ENCODE measurements around the gene E2F1. TPM values are rescaled to one million over a fixed set of nuclear protein-coding genes. Genes with fewer than 3 reads are reported as not detected.

E2F1 gene
- total RNA-seq, 1 experiment from 2014 or later: 44.2 TPM

DNA sequence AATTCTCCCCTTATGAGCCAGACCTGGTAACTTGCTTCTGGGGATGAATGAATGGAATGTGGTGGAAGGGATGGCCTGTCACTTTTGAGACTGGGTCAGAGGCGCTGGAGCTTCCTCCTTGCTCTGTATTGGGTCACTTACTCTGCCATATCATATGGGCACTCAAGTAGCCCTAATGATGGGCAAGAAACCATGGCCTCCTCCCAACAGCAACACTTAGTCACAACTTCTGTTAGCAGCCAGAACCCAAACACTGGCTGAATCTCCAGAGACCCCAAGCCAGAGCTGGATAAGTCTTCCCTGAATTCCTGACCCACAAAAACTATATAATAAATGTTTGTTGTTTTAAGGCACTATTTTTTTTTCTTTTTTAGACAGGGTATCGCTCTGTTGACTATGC lies 5.5 kb downstream of the E2F1 start:
- Mint-ChIP-seq H3K27ac (no peak overlapping the region), H3K4me3 (no peak overlapping the region), H3K27me3 (ENCODE audit: low read depth) (no peaks in the 10 kb centered on the region), H3K9me3 (no peaks in the 10 kb centered on the region), H3K36me3 (peaks cover 27% of the 10 kb centered on the region), H3K4me1 (peaks cover 23% of the 10 kb centered on the region)
- CTCF ChIA-PET: interaction anchor here (0.6 to 4.8 kb wide), 3 partner anchors 13 to 567 kb away, joined by 3 to 24 read pairs (median 4); partner anchors contain the start of gene ACTL10
- POLR2A ChIA-PET: no interaction called here
- ATAC-seq: no peak
- TF ChIP-seq ATF1 (CRISPR knock-in tag; IDR thresholded peaks at IDR 0.05): no peak
- no peak for DNase-seq (ENCODE audit: low spot score)

DNA sequence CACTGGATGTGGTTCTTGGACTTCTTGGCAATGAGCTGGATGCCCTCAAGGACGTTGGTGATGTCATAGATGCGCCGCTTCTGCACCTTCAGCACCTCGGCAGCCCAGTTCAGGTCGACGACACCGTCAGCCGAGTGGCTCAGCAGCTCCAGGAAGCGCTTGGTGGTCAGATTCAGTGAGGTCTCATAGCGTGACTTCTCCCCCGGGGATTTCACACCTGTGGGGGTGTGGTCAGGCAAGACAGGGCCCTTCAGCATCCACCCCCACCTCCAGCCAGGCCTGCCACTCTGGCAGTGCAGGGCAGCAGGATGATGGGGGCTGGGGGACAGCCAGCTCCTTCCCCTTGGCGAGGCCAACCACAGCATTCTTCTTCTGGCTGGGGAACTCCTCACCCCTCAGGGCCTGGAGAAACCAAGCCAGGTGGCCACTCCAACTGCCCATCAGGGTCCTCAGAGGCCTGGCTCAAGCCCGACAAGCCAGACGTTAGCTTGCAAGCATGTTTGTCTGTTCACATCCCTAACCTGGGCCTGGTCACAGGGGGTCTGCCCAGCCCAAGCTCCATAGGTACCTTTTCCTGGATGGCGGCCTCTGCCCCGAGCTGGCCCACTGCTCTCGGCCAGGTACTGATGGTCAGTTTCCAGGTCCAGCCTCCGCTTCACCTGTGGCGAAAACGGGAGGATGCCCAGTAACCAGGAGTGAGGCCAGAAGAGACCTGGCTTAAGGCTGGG lies 6.3 kb downstream of the E2F1 start:
- H3K9me3 Mint-ChIP-seq: no peaks in the 10 kb centered on the region
- POLR2A ChIA-PET: interaction anchor here (1.2 kb wide), 1 partner anchor 13 kb away, joined by 3 read pairs; the partner anchor contains the start of gene ACTL10
- H3K4me1 Mint-ChIP-seq: peaks cover 25% of the 10 kb centered on the region
- 0 out of 2 replicates have a peak overlapping the region, but pooled peaks have one; percentile 19 for H3K27ac Mint-ChIP-seq
- ATAC-seq: no peak
- CTCF ChIA-PET: interaction anchor here (0.6 to 4.8 kb wide), 3 partner anchors 12 to 1116 kb away, joined by 4 to 24 read pairs (median 4); partner anchors contain the start of gene ACTL10
- no peaks in the 10 kb centered on the region for H3K27me3 Mint-ChIP-seq (ENCODE audit: low read depth)
- H3K36me3 Mint-ChIP-seq: peaks cover 27% of the 10 kb centered on the region
- TF ChIP-seq ATF1 (CRISPR knock-in tag; IDR thresholded peaks at IDR 0.05): no peak
- TF ChIP-seq FOXP1 (CRISPR knock-in tag; IDR thresholded peaks at IDR 0.05; ENCODE audit: borderline replicate concordance): no peak
- TF ChIP-seq, protein P1, sequence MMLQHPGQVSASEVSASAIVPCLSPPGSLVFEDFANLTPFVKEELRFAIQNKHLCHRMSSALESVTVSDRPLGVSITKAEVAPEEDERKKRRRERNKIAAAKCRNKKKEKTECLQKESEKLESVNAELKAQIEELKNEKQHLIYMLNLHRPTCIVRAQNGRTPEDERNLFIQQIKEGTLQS (CRISPR knock-in tag; conservative IDR thresholded peaks at IDR 0.05): no peak
- no peak for TF ChIP-seq ZNF416 (CRISPR knock-in tag; IDR thresholded peaks at IDR 0.05)
- TF ChIP-seq, protein P2, sequence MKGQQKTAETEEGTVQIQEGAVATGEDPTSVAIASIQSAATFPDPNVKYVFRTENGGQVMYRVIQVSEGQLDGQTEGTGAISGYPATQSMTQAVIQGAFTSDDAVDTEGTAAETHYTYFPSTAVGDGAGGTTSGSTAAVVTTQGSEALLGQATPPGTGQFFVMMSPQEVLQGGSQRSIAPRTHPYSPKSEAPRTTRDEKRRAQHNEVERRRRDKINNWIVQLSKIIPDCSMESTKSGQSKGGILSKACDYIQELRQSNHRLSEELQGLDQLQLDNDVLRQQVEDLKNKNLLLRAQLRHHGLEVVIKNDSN (CRISPR knock-in tag; IDR thresholded peaks at IDR 0.05): no peak
- TF ChIP-seq ZNF423 (CRISPR knock-in tag; IDR thresholded peaks at IDR 0.05): no peak
- TF ChIP-seq, protein P3, sequence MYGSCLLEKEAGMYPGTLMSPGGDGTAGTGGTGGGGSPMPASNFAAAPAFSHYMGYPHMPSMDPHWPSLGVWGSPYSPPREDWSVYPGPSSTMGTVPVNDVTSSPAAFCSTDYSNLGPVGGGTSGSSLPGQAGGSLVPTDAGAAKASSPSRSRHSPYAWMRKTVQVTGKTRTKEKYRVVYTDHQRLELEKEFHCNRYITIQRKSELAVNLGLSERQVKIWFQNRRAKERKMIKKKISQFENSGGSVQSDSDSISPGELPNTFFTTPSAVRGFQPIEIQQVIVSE (CRISPR knock-in tag; IDR thresholded peaks at IDR 0.05; ENCODE audit: borderline replicate concordance): no peak
- TF ChIP-seq, protein P4, sequence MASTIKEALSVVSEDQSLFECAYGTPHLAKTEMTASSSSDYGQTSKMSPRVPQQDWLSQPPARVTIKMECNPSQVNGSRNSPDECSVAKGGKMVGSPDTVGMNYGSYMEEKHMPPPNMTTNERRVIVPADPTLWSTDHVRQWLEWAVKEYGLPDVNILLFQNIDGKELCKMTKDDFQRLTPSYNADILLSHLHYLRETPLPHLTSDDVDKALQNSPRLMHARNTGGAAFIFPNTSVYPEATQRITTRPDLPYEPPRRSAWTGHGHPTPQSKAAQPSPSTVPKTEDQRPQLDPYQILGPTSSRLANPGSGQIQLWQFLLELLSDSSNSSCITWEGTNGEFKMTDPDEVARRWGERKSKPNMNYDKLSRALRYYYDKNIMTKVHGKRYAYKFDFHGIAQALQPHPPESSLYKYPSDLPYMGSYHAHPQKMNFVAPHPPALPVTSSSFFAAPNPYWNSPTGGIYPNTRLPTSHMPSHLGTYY (CRISPR knock-in tag; IDR thresholded peaks at IDR 0.05): no peak
- TF ChIP-seq ZBTB21 (CRISPR knock-in tag; IDR thresholded peaks at IDR 0.05; ENCODE audit: borderline replicate concordance): no peak
- no peak for TF ChIP-seq TEAD4 (CRISPR knock-in tag; IDR thresholded peaks at IDR 0.05)
- no peak for TF ChIP-seq CREM (CRISPR knock-in tag; IDR thresholded peaks at IDR 0.05)
- TF ChIP-seq GRHL2 (CRISPR knock-in tag; IDR thresholded peaks at IDR 0.05; ENCODE audit: insufficient replicate concordance, severe bottlenecking): no peak
- TF ChIP-seq ZNF263 (CRISPR knock-in tag; IDR thresholded peaks at IDR 0.05; ENCODE audit: low read depth): no peak
- no peak for TF ChIP-seq ZNF671 (CRISPR knock-in tag; IDR thresholded peaks at IDR 0.05)
- TF ChIP-seq, protein P5, sequence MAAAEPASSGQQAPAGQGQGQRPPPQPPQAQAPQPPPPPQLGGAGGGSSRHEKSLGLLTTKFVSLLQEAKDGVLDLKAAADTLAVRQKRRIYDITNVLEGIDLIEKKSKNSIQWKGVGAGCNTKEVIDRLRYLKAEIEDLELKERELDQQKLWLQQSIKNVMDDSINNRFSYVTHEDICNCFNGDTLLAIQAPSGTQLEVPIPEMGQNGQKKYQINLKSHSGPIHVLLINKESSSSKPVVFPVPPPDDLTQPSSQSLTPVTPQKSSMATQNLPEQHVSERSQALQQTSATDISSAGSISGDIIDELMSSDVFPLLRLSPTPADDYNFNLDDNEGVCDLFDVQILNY (CRISPR knock-in tag; IDR thresholded peaks at IDR 0.05): no peak
- TF ChIP-seq RELA (CRISPR knock-in tag; IDR thresholded peaks at IDR 0.05; ENCODE audit: borderline replicate concordance): no peak
- TF ChIP-seq, protein P6, sequence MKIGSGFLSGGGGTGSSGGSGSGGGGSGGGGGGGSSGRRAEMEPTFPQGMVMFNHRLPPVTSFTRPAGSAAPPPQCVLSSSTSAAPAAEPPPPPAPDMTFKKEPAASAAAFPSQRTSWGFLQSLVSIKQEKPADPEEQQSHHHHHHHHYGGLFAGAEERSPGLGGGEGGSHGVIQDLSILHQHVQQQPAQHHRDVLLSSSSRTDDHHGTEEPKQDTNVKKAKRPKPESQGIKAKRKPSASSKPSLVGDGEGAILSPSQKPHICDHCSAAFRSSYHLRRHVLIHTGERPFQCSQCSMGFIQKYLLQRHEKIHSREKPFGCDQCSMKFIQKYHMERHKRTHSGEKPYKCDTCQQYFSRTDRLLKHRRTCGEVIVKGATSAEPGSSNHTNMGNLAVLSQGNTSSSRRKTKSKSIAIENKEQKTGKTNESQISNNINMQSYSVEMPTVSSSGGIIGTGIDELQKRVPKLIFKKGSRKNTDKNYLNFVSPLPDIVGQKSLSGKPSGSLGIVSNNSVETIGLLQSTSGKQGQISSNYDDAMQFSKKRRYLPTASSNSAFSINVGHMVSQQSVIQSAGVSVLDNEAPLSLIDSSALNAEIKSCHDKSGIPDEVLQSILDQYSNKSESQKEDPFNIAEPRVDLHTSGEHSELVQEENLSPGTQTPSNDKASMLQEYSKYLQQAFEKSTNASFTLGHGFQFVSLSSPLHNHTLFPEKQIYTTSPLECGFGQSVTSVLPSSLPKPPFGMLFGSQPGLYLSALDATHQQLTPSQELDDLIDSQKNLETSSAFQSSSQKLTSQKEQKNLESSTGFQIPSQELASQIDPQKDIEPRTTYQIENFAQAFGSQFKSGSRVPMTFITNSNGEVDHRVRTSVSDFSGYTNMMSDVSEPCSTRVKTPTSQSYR (CRISPR knock-in tag; IDR thresholded peaks at IDR 0.05): no peak
- H3K4me3 Mint-ChIP-seq: no peak overlapping the region
- DNase-seq (ENCODE audit: low spot score): no peak

Data from WTC11 (cell line).